Uterus (tissue), 2 donors: ENCODE data around the gene HCN4.

Experiments
- CTCF ChIP-seq, 4 experiments: fragments of 200-600 bp in 2 of 4; fragments of 450-650 bp in 2 of 4; sonication (generic) in 2 of 4; IDR thresholded peaks; one replicate each; pipeline ENCODE4 v1.5.1; 2016 to 2019; ENCODE audit warnings: antibody characterized with exemption in 4 of 4, mild to moderate bottlenecking in 2 of 4, moderate library complexity in 1 of 4
- POLR2A ChIP-seq, 2 donors: fragments of 450-650 bp; IDR thresholded peaks; one replicate each; pipeline ENCODE4 v1.6.1; 2016; ENCODE audit warnings: antibody characterized with exemption in 2 of 2, mild to moderate bottlenecking in 1 of 2, moderate library complexity in 1 of 2

GRCh38 chr15:73303636-73304035 is 65.1 kb downstream of the HCN4 start:
- TF ChIP-seq CTCF (IDR thresholded peaks at IDR 0.05), result no peak
- no peak for TF ChIP-seq POLR2A (IDR thresholded peaks at IDR 0.05)
